ENCODE results near the gene SYAP1. TPM values are rescaled to one million over a fixed set of nuclear protein-coding genes. Genes with fewer than 3 reads are reported as not detected.

SYAP1 gene
- total and polyA plus RNA-seq, 9 of the 15 experiments (the other 6 are each of a cell fraction or from before 2014, with no cell fraction given) = 5.7 to 35.3 (median 27.6) TPM

- TF ChIP-seq E2F8 (IDR thresholded peaks at IDR 0.05; ENCODE audit: low read depth, partially characterized antibody) = no peak
- TF ChIP-seq NFRKB (IDR thresholded peaks at IDR 0.05; ENCODE audit: low read depth) = 0 out of 2 replicates have a peak, but pooled peaks have one; percentile 70
- peak; percentile 68 for TF ChIP-seq HNRNPL (IDR thresholded peaks at IDR 0.05; ENCODE audit: low read depth, low read length)
- TF ChIP-seq ELF4 (CRISPR knock-in tag; IDR thresholded peaks at IDR 0.05) = peak; percentile 97
- no peak for TF ChIP-seq IRF9 (tag; IDR thresholded peaks at IDR 0.05)
- TF ChIP-seq ZNF518B (CRISPR knock-in tag; IDR thresholded peaks at IDR 0.05) = 0 out of 2 replicates have a peak, but pooled peaks have one; percentile 26
- no peak; the same call in 1 of the 2 replicates for TF ChIP-seq RAD51 (IDR thresholded peaks at IDR 0.05; ENCODE audit: borderline replicate concordance, low read depth)
- TF ChIP-seq U2AF2 (optimal IDR thresholded peaks at IDR 0.05; ENCODE audit: low read depth, low read length) = no peak
- TF ChIP-seq ZC3H8 (IDR thresholded peaks at IDR 0.05) = peak; percentile 98
- TF ChIP-seq GATA2 (CRISPR knock-in tag; IDR thresholded peaks at IDR 0.05) = no peak
- no peak for TF ChIP-seq FOXJ3 (CRISPR knock-in tag; IDR thresholded peaks at IDR 0.05)
- no peak for TF ChIP-seq ZNF512 (tag; IDR thresholded peaks at IDR 0.05)
- TF ChIP-seq HMGN3 (IDR thresholded peaks at IDR 0.05; ENCODE audit: borderline replicate concordance, extremely low read depth, insufficient read length, low read depth, low read length) = no peak
- no peak for TF ChIP-seq ZNF707 (CRISPR knock-in tag; conservative IDR thresholded peaks at IDR 0.05)
- TF ChIP-seq ASH1L (IDR thresholded peaks at IDR 0.05; ENCODE audit: borderline replicate concordance, low read depth, partially characterized antibody) = peak; percentile 71
- TF ChIP-seq MYBL2 (IDR thresholded peaks at IDR 0.05; ENCODE audit: low read depth) = no peak
- no peak for TF ChIP-seq MYBL2 (CRISPR knock-in tag; IDR thresholded peaks at IDR 0.05; ENCODE audit: borderline replicate concordance)
- no peak for TF ChIP-seq ZNF175 (CRISPR knock-in tag; IDR thresholded peaks at IDR 0.05; ENCODE audit: low read depth)
- peak; percentile 86 for TF ChIP-seq ZNF717 (CRISPR knock-in tag; IDR thresholded peaks at IDR 0.05)
Measured at GRCh38 chrX:16771483-16772398, 52.3 kb downstream of the SYAP1 start (continued).

All from K562 (cell line).